Kidney (tissue), 14 donors: ENCODE results near the gene PDE4A. TPM values are rescaled to one million over a fixed set of nuclear protein-coding genes. Genes with fewer than 3 reads are reported as not detected.

Experiments
- DNase-seq, 5 donors: peaks; one replicate each; pipeline ENCODE4 v3.0.0-alpha.2; 2013 to 2020
- FAIRE-seq: peaks from 2 replicates; lab custom pipeline; 2012; peaks lifted over from hg19 to GRCh38; lab: Jason Lieb, UNC
- H3K27ac ChIP-seq, 2 donors: one replicate each; pipeline ENCODE4 v1.7.0; 2013; ENCODE audit warnings: low read depth in 2 of 2, low read length in 2 of 2, inconsistent platforms in 1 of 2
- H3K27me3 ChIP-seq: one replicate; pipeline ENCODE4 v1.7.1; 2013; ENCODE audit warnings: low read length, inconsistent platforms; ENCODE audit not compliant: control insufficient read depth, insufficient read depth
- H3K36me3 ChIP-seq, 3 donors: one replicate each; pipeline versions ENCODE4 v1.7.0 to v1.7.1; 2013; ENCODE audit warnings: low read length in 3 of 3, control low read depth in 1 of 3, inconsistent platforms in 1 of 3; ENCODE audit not compliant: insufficient read depth in 3 of 3, control insufficient read depth in 2 of 3
- H3K4me1 ChIP-seq, 3 donors: one replicate each; pipeline versions ENCODE4 v1.7.0 to v1.7.1; 2013; ENCODE audit warnings: low read length in 3 of 3, inconsistent platforms in 1 of 3, low read depth in 1 of 3; ENCODE audit not compliant: control insufficient read depth in 2 of 3, insufficient read depth in 2 of 3
- H3K4me3 ChIP-seq, 3 donors: one replicate each; pipeline versions ENCODE4 v1.7.0 to v1.8.1; 2013; ENCODE audit warnings: low read length in 3 of 3, control low read depth in 1 of 3, inconsistent platforms in 1 of 3
- H3K9ac ChIP-seq, 3 donors: one replicate each; pipeline versions ENCODE4 v1.7.0 to v1.7.1; 2013; ENCODE audit warnings: low read length in 3 of 3, control low read depth in 1 of 3, inconsistent platforms in 1 of 3
- H3K9me3 ChIP-seq, 3 donors: one replicate each; pipeline versions ENCODE4 v1.7.0 to v1.7.1; 2013; ENCODE audit warnings: low read length in 3 of 3, control low read depth in 1 of 3, inconsistent platforms in 1 of 3; ENCODE audit not compliant: control insufficient read depth in 2 of 3, insufficient read depth in 1 of 3
- CTCF ChIP-seq: IDR thresholded peaks from 3 replicates; pipeline ENCODE4 v1.5.1; 2012; ENCODE audit warnings: mild to moderate bottlenecking, moderate library complexity, borderline replicate concordance; ENCODE audit not compliant: insufficient read depth; ENCODE audit errors: extremely low read depth
- intact Hi-C: fragments of 100-400 bp; cut with DNase I; formaldehyde crosslinking; loops from one replicate; pipeline ENCODE4 v1.11.1; 2022
- polyA plus RNA-seq: library from polyadenylated mRNA; stranded (reverse); fragments of 350-450 nt; fragmentation: Illumina TruSeq; extraction: RNeasy Lipid Tissue Mini Kit (QIAGEN cat#74804); gene quantifications from one replicate; pipeline ENCODE4 v1.2.3, GENCODE V29; 2014; ENCODE audit warnings: low read depth, low replicate concordance; ENCODE audit not compliant: insufficient read depth
- total RNA-seq: library from RNA; stranded (reverse); fragmentation: NEBNext Ultra II Directional; extraction: Animal tissue kit (Norgen Biotek cat#: 25700); gene quantifications from one replicate; pipeline ENCODE4 v1.2.1, GENCODE V29; 2021
- donor health status: control.
- donor health status: control.
- donor health status: control.
- donor health status: control.
- donor health status: control.
- donor health status: DM: yes; HTN: yes; CAD: no.
- donor health status: Normal renal cell carcinoma (clear cell type).

The PDE4A gene
- total and polyA plus RNA-seq, 2 donors from 2014 or later: 4.5 to 17.5 TPM

- Histone ChIP-seq H3K36me3 (peaks cover 0 to 2% (median 0%) of the 10 kb centered on the region in 3 donors), H3K4me1 (peaks cover 0 to 26% (median 12%) of the 10 kb centered on the region in 3 donors), H3K9me3 (no peaks in the 10 kb centered on the region), H3K27ac (peak within 1 kb of the TSS; percentile 52 to 85), H3K27me3 (peaks cover 11% of the 10 kb centered on the region), H3K4me3 (peak within 1 kb of the TSS; percentile 95 to 98 (median 96)), H3K9ac (peak within 1 kb of the TSS; percentile 92 to 98 (median 97))
- TF ChIP-seq CTCF: no peak
- intact Hi-C loops: no loop called here
- no peak for FAIRE-seq
- peak; percentile 97 to 98 (median 98) for DNase-seq
Observed at GRCh38 chr19:10403137-10404021, 17.0 kb upstream of the PDE4A start, which contains the start of gene CDC37. Gene CDC37 (minus strand): TSS chr19:10403542. CDS start chr19:10403479, 63 bp downstream.

- no peak for DNase-seq
- Histone ChIP-seq H3K9ac (no peak overlapping the region), H3K27ac (no peak overlapping the region), H3K9me3 (no peaks in the 10 kb centered on the region), H3K4me3 (peak overlapping the region in 1 of 3 donors; percentile 98), H3K36me3 (no peaks in the 10 kb centered on the region), H3K27me3 (peaks cover 13% of the 10 kb centered on the region), H3K4me1 (peaks cover 0 to 26% (median 12%) of the 10 kb centered on the region in 3 donors)
- intact Hi-C loops: no loop called here
- no peak for TF ChIP-seq CTCF
- no peak for FAIRE-seq
Observed at GRCh38 chr19:10404888-10405820, 15.2 kb upstream of the PDE4A start.

GRCh38 chr19:10406191-10406590 lies 14.1 kb upstream of the PDE4A start:
- no peak for DNase-seq
- H3K4me1 ChIP-seq: peaks cover 0 to 21% (median 10%) of the 10 kb centered on the region in 3 donors
- FAIRE-seq: no peak
- peaks cover 13% of the 10 kb centered on the region for H3K27me3 ChIP-seq
- no peak for TF ChIP-seq CTCF
- intact Hi-C loops: no loop called here
- no peak overlapping the region for H3K27ac ChIP-seq
- H3K9me3 ChIP-seq: no peaks in the 10 kb centered on the region
- no peak overlapping the region for H3K4me3 ChIP-seq
- H3K9ac ChIP-seq: no peak overlapping the region
- H3K36me3 ChIP-seq: no peaks in the 10 kb centered on the region
